Measurements from ENCODE around the gene DMRTC2.

- TF ChIP-seq CTCF (tag by site-specific recombination; IDR thresholded peaks at IDR 0.05) (no peak), ZNF311 (tag by site-specific recombination; IDR thresholded peaks at IDR 0.05; ENCODE audit: borderline replicate concordance) (no peak), TCF7L2 (IDR thresholded peaks at IDR 0.05; ENCODE audit: borderline replicate concordance, low read depth, low read length) (no peak), ZNF169 (tag by site-specific recombination; IDR thresholded peaks at IDR 0.05) (no peak)
Measured at GRCh38 chr19:41863209-41863931, 18.5 kb downstream of the DMRTC2 start.
